Panc1 (cell line): ENCODE data around the gene SMIM12. TPM values are rescaled to one million over a fixed set of nuclear protein-coding genes. Genes with fewer than 3 reads are reported as not detected.

Experiments
- ATAC-seq: fragments of 200-7000 bp; cut with Tn5 transposase; 2 replicates; pipeline ENCODE4 v1.9.1; 2020; ENCODE audit warnings: mild to moderate bottlenecking, moderate library complexity
- BruUV-seq: library from RNA; stranded (reverse); fragments of 400-500 nt; replicated peaks from 2 replicates; lab custom pipeline; 2021; lab: Mats Ljungman, UMichigan
- CTCF ChIA-PET: fragments of 300-600 bp; sonication (Branson Sonifier 250); formaldehyde crosslinking; loops from one replicate; lab custom pipeline; 2022; ENCODE audit warnings: antibody characterized with exemption; lab: Charles Lee
- POLR2A ChIA-PET: fragments of 300-600 bp; sonication (Branson Sonifier 250); formaldehyde crosslinking; loops from one replicate; lab custom pipeline; 2022; ENCODE audit warnings: antibody characterized with exemption; lab: Charles Lee
- DNase-seq: peaks from one replicate; pipeline ENCODE4 v3.0.0-alpha.2; 2010; ENCODE audit warnings: low read depth, low spot score
- H3K27ac ChIP-seq: 2 replicates; pipeline ENCODE4 v1.5.1; 2011; ENCODE audit warnings: mild to moderate bottlenecking, low read length, inconsistent platforms
- H3K27me3 ChIP-seq: fragments of 200-500 bp; sonication (Bioruptor generic); 2 replicates; pipeline ENCODE4 v1.6.0; 2014; ENCODE audit warnings: low read length, inconsistent platforms; ENCODE audit not compliant: control insufficient read depth, insufficient read depth
- H3K36me3 ChIP-seq: fragments of 200-500 bp; sonication (Bioruptor generic); 2 replicates; pipeline ENCODE4 v1.5.1; 2014; ENCODE audit warnings: inconsistent platforms, mild to moderate bottlenecking, low read length, moderate library complexity; ENCODE audit not compliant: control insufficient read depth, insufficient read depth
- H3K4me1 ChIP-seq: 2 replicates; pipeline ENCODE4 v1.5.1; 2011; ENCODE audit warnings: inconsistent platforms, mild to moderate bottlenecking, low read length, moderate library complexity; ENCODE audit not compliant: control insufficient read depth, insufficient read depth
- H3K4me3 ChIP-seq, 2 experiments: 2 replicates each; pipeline ENCODE4 v1.5.1; 2011 to 2012; ENCODE audit warnings: low read depth in 2 of 2, low read length in 2 of 2, mild to moderate bottlenecking in 2 of 2, inconsistent platforms in 1 of 2, moderate library complexity in 1 of 2
- H3K9me3 ChIP-seq: fragments of 200-500 bp; sonication (Bioruptor generic); 2 replicates; pipeline ENCODE4 v1.5.1; 2014; ENCODE audit warnings: low read depth, mild to moderate bottlenecking, inconsistent platforms, low read length, moderate library complexity; ENCODE audit not compliant: control insufficient read depth, insufficient read depth
- CTCF ChIP-seq: fragments of 450-650 bp; IDR thresholded peaks from 2 replicates; pipeline ENCODE4 v1.5.1; 2017; ENCODE audit warnings: mild to moderate bottlenecking
- POLR2AphosphoS5 ChIP-seq: IDR thresholded peaks from 2 replicates; pipeline ENCODE4 v1.6.1; 2012; ENCODE audit warnings: mild to moderate bottlenecking, low read depth, low read length, moderate library complexity
- SIN3A ChIP-seq: IDR thresholded peaks from 2 replicates; pipeline ENCODE4 v1.6.1; 2012; ENCODE audit warnings: low read depth, mild to moderate bottlenecking, low read length, moderate library complexity, borderline replicate concordance; ENCODE audit not compliant: insufficient read depth
- TCF7L2 ChIP-seq: IDR thresholded peaks from 2 replicates; pipeline ENCODE4 v1.6.1; 2011; ENCODE audit warnings: mild to moderate bottlenecking, low read depth, low read length, inconsistent platforms
- in situ Hi-C: cut with HindIII; loops from 2 replicates; pipeline ENCODE4 v1.10.0; 2016; ENCODE audit warnings: low sequenced_read_pairs, low pct_unique_long_range_greater_than_20kb
- intact Hi-C: fragments of 100-400 bp; cut with micrococcal nuclease; formaldehyde crosslinking; loops from one replicate; pipeline ENCODE4 v1.10.0; 2022; ENCODE audit not compliant: unreplicated experiment
- total RNA-seq: library from RNA; stranded (reverse); gene quantifications from one replicate; pipeline ENCODE4 v1.2.1, GENCODE V29; 2021; ENCODE audit not compliant: unreplicated experiment
- TF ChIP-seq, protein P1 (sequence below), 2 experiments: IDR thresholded peaks; 2 replicates each; pipeline ENCODE4 v1.6.1; 2011 to 2012; ENCODE audit warnings: low read depth in 2 of 2, control low read depth in 1 of 2, low read length in 1 of 2, mild to moderate bottlenecking in 1 of 2, moderate library complexity in 1 of 2; ENCODE audit not compliant: insufficient read depth in 1 of 2

Gene SMIM12
- total RNA-seq, 1 experiment from 2014 or later: 47.5 TPM

GRCh38 chr1:34845131-34845901, 14.2 kb downstream of the SMIM12 start:
- Histone ChIP-seq H3K27ac (no peak overlapping the region), H3K36me3 (no peaks in the 10 kb centered on the region), H3K4me3 (no peak overlapping the region), H3K9me3 (no peaks in the 10 kb centered on the region), H3K4me1 (no peaks in the 10 kb centered on the region), H3K27me3 (no peaks in the 10 kb centered on the region)
- CTCF ChIA-PET: interaction anchor here (0.6 kb wide), 1 partner anchor 151 kb away, joined by 4 read pairs; no protein-coding TSS in a partner anchor
- TF ChIP-seq POLR2AphosphoS5: no peak
- TF ChIP-seq, protein P1, sequence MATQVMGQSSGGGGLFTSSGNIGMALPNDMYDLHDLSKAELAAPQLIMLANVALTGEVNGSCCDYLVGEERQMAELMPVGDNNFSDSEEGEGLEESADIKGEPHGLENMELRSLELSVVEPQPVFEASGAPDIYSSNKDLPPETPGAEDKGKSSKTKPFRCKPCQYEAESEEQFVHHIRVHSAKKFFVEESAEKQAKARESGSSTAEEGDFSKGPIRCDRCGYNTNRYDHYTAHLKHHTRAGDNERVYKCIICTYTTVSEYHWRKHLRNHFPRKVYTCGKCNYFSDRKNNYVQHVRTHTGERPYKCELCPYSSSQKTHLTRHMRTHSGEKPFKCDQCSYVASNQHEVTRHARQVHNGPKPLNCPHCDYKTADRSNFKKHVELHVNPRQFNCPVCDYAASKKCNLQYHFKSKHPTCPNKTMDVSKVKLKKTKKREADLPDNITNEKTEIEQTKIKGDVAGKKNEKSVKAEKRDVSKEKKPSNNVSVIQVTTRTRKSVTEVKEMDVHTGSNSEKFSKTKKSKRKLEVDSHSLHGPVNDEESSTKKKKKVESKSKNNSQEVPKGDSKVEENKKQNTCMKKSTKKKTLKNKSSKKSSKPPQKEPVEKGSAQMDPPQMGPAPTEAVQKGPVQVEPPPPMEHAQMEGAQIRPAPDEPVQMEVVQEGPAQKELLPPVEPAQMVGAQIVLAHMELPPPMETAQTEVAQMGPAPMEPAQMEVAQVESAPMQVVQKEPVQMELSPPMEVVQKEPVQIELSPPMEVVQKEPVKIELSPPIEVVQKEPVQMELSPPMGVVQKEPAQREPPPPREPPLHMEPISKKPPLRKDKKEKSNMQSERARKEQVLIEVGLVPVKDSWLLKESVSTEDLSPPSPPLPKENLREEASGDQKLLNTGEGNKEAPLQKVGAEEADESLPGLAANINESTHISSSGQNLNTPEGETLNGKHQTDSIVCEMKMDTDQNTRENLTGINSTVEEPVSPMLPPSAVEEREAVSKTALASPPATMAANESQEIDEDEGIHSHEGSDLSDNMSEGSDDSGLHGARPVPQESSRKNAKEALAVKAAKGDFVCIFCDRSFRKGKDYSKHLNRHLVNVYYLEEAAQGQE (IDR thresholded peaks at IDR 0.05; ENCODE audit: insufficient read depth in 1 of 2, low read depth in 2 of 2, low read length in 1 of 2): no peak
- no peak for TF ChIP-seq CTCF
- TF ChIP-seq SIN3A: no peak
- TF ChIP-seq TCF7L2: no peak
- no TSS peak for BruUV-seq
- ATAC-seq (no peak), DNase-seq (no peak)
- intact Hi-C loops (no loop called here), in situ Hi-C loops (no loop called here)
- POLR2A ChIA-PET: no interaction called here

DNA sequence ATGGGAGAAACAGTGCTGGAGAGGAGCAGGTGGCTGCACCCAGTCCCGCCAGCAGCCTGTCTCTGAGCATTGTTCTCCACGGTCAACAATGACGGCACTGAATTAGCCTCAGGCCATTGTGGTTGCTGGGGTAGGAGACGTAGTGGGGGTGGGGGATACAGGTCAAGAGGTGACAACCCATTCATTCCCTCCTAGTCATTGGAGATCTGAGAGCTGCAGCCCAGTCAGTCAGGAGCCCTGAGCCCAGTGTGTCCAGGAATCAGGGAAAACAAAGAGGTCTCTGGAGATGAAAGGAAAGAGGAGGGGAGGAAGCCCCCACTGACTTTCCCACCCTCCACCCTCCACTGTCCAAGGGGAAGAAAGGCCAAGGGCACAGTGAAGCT, 15.3 kb downstream of the SMIM12 start:
- Histone ChIP-seq H3K36me3 (no peaks in the 10 kb centered on the region), H3K4me3 (no peak overlapping the region), H3K27me3 (no peaks in the 10 kb centered on the region), H3K27ac (no peak overlapping the region), H3K9me3 (no peaks in the 10 kb centered on the region), H3K4me1 (no peaks in the 10 kb centered on the region)
- BruUV-seq: no TSS peak
- ChIA-PET POLR2A (interaction anchor here (0.6 kb wide), 1 partner anchor 30 kb away, joined by 3 read pairs; no protein-coding TSS in a partner anchor), CTCF (no interaction called here)
- DNase-seq (no peak), ATAC-seq (no peak)
- in situ Hi-C loops: no loop called here
- TF ChIP-seq TCF7L2 (no peak), SIN3A (no peak), POLR2AphosphoS5 (no peak), CTCF (no peak)
- TF ChIP-seq, protein P1 (IDR thresholded peaks at IDR 0.05; ENCODE audit: insufficient read depth in 1 of 2, low read depth in 2 of 2, low read length in 1 of 2): no peak
- intact Hi-C loops: no loop called here
